GM19240 (cell line): Measurements from ENCODE around the gene TSPAN5.

Experiments used
- DNase-seq: peaks from one replicate; pipeline ENCODE4 v3.0.0; 2011; ENCODE audit warnings: low spot score; ENCODE audit not compliant: insufficient read length

The TSPAN5 gene

GRCh38 chr4:98619180-98619579 lies 39.2 kb downstream of the TSPAN5 start:
- DNase-seq: no peak

- no peak for DNase-seq
Measured at GRCh38 chr4:98618680-98619079, 39.7 kb downstream of the TSPAN5 start.

GRCh38 chr4:98617358-98618047 lies 40.9 kb downstream of the TSPAN5 start:
- DNase-seq: no peak

DNA sequence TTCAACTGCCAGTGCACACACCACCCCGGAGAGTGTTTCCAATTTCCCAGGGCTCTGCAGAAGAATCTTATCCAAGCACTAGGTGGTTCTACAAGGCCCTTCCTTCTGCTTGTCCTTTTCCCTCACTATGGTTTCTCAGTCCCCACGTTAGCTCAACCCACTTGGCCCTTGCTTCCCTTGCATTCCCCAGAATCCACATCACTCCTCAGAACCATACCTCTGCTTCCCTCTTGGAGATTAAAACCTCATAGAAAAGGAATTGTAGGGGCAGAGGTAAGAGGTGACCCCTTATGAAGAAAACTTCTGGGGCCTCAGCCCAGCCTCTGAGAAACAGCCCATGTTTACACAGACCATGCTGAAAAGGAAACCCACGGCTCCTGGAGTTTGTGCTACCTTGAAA lies 42.4 kb downstream of the TSPAN5 start:
- no peak for DNase-seq

DNA sequence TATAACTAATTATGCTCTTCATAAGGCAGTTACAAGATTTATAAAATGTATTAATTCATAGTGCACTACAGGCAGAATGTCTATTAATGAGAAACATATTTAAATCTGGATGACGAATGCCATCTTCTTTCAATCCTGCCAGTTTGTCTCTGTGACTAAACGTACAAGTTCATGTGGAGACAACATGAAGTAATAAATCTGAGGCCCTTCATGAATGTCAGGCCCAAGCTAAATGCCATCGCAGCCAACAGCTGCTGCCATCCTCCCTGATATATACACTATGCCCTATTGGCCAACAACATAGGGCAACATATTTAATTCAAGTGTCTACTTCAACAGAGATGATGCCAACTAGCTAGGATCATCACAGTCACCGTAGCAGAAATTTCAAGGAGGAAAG lies 43.7 kb downstream of the TSPAN5 start:
- no peak for DNase-seq

- DNase-seq: no peak
Measured at GRCh38 chr4:98614094-98614493, 44.3 kb downstream of the TSPAN5 start.

DNA sequence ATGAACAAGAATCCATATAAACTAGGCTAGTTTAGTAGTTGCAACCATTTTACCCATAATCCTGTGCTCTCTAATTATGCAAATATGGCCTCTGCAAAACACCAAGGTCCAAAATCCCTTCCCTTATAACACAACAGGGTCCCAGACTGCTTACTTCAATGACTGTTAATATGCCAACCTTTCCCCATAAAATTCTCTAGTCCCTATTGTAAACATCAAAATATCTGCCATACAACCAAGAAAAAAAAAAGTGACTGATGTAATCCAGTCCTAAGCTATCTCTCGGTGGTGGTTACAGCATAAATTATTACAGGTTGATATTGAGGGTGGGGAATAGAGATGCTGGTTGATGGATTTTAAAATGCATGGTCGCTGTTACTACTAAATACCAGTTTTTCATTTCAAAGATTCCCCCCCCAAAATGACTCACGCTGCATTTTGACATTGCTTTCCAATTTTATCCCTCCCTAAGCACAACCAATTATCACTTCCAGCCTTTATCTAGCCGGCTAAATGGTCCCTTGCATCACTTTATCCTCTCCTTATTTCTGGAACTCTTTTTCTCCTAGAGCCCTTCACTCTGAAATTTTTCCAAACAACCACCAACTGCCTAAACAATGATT lies 44.8 kb downstream of the TSPAN5 start:
- no peak for DNase-seq

DNA sequence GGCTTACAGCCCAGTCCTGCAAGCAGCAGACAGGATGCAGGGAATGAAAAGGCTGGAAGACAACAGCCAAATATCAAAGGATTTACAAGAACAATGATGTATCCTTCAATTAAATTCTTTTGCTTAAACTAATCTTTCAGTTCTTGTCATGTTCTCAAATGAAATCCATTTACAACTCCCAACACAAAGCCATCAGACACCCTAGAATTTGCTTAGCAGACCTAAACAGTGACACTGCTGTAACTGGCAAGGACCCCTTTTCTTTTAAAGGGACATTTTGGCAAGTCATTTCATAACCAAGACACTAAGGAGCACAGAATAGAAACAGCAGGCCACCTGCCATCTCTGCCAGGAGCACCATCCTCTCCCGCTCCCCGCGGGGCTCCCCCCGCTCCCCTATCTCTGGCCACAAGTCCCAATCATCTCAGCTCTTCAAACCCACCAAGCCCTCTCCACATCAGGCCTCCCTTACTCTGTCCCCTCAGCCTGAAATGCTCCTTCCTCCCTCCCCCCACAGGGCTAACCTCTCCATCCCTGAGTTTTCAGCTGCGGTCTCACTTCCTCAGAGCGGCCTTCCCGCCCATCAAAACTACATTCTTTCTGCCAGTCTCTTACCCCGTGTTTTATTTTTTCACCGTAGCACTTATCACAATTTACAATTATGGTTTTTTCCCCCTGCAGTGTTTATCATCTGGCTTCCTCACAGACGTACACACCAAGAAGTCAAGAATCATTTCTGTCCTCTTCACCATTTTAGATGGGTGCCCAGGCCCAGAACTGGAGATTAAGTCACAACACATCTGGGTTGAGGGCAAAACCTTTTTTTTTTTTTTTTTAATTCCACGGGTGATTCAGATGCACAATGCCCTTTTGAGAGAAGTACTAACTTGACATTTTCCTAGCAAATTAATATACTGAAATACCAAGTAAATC lies 45.8 kb downstream of the TSPAN5 start:
- DNase-seq: no peak

DNA sequence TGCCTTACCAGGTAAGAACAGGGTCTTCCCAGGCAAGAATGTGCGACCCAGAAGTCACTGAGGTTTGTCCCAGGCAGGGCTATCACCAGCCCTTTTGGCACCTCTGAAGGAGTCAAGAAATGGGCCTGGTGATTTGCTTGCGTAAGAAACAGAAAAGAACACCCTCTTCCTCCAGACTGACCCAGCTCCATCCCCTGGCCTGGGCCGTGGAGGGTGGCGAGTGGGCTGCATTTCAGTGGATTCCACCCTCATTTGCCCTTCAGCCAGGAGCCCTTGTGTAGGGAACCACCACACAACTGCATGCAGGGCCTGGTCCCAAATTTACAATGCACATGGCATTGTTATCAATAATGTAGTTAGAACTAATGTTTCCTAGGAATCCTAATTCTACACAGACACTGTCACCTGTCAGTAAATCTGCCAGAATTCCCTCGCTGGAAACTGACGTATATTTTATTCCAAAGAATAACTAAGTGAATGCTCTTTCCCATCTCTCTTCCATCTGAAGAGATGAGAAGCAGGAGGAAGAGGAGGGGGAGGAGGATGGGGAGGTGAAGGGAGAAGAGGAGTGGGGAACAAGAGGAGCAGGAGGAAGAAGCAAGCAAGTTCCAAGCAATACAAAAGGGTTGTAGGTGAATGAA lies 46.6 kb downstream of the TSPAN5 start:
- no peak for DNase-seq

GRCh38 chr4:98610926-98611676 lies 47.3 kb downstream of the TSPAN5 start:
- no peak for DNase-seq

- DNase-seq: no peak
Measured at GRCh38 chr4:98610431-98610830, 48.0 kb downstream of the TSPAN5 start.

DNA sequence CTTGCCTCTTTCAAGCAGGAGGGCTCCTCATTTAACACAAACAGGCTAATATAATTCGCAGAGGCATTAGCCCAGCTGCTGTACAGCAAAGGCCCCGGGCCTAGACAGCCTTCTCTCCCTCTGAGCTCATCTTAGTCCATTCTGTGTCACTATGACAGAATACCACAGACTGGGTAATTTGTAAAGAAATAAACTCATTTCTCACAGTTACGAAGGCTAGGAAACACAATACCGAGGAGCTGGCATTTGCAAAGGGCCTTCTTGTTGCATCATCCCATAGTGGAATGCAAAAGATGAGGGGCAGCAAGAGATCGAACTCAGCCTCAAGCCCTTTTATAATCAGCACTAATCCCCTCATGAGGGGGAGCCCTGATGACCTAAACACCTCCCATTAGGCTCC lies 48.5 kb downstream of the TSPAN5 start:
- no peak for DNase-seq

DNA sequence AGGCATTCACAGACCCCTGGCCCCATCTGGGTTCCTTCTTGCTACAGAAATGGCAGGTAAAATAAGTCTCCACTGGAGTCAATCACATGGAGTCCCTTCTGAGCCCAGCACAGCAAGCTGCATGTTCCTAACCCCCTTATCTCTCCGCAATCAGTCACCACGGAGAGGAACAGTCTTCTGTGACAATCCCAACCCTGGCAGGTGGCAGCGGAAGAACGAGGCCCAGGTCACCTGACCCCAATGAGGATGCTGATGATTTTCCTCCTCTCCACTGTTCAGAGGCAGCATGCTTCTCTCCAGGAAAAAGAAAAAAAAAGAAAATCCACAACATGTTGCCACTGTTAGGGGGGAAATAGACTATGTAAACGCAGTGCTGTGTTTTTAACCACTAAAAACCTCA lies 50.1 kb downstream of the TSPAN5 start:
- no peak for DNase-seq

- no peak for DNase-seq
Measured at GRCh38 chr4:98606894-98607293, 51.5 kb downstream of the TSPAN5 start.

DNA sequence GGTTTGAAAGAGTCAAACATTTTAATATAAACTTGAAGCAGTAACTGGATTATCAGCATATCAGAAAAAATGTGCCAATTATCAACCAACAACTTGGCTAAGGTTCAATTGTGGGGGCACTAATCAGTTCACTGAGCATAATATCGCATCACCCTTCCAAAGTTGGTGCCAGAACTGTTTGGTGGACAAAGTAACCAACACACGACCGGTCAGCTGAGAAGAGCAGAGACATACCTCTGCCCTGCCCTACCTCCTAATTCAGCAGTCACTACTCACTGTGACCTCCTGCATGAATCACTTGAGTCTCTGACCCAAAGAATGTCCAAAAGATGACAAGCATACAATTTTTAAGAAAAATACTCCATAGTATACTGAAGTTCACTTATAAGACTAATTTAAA lies 53.2 kb downstream of the TSPAN5 start:
- no peak for DNase-seq

DNA sequence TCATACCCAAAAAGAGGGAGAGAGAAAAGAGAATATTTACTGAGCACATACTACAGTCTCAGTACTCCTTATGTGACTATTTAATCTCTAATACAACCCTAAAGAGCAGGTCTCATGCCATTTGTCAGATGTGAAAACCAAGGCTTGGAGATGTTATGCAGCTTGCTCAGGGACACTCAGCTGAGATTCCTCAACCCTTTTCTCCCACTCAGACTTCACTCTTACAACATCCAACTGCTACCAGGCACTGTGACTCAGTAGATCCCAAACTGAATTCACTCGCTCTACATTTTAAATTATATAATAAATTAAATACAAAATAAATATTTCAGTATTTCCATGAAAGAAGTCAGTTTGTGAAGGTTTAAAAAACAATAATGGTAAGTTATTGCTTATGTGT lies 53.7 kb downstream of the TSPAN5 start:
- DNase-seq: no peak

DNA sequence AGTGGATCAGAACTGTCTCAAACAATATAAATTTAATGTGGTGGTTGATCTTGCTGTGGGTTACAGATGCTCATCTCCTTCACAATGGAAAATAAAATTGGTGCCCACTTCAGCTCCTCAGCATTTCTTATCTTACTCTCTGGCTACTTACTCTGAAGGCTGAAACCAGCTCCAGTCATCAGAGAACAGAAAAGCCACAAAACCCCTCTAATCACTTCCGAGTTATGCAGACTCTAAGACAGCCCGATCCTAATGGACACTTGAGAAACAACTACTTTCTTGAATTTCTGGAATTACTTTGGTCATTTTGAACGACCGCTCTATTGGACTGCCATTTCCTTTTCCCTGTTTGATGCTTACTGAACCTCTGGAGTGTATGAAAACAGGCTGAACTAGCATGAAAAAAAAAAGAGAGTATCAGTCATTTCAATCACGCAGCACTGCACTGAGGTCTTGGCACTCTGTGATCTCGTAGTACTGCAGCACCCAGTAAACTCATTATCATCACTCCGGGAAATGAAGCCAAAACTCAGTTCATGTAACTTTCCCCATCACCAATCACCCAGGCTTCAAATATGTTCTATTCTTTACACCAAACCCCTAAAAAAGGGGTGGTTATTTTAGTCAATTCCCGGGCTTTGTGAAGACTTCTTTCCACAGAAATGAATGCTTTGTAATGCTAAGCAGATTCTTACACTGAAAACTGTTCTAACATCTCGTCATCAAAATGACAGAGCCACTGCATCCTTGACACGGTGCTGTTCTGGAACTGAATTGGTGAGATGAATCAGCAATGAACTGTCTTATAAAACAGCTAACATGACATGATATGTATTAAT lies 54.5 kb downstream of the TSPAN5 start:
- no peak for DNase-seq

GRCh38 chr4:98602270-98602669 lies 56.1 kb downstream of the TSPAN5 start:
- no peak for DNase-seq

GRCh38 chr4:98601708-98602107 lies 56.7 kb downstream of the TSPAN5 start:
- DNase-seq: no peak

DNA sequence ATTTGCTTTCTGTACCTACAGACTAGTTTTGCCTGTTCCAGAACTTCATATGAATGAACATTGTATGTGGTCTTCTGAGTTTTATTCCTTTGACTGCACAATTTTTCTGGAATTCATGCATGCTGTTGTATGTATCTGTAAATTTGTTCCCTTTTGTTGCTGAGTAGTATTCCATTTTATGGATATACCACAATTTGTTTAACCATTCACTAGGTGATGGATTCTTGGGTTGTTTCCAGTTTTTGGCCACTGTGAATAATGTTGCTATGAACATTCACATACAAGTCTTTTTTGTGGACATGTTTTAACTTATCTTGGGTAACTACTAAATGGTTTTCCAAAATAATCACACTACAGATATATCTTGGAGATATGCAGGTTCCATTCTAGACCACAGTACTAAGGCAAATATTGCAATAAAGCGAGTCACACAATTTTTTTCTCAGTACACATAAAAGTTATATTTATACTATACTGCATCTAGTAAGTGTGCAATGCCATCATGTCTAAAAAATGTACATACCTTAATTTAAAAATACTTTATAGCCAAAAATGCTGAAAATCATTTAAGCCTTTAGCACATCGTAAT lies 58.7 kb downstream of the TSPAN5 start:
- DNase-seq: no peak
